Right atrium auricular region (tissue), 2 donors: ENCODE results near the gene MYO16. TPM values are rescaled to one million over a fixed set of nuclear protein-coding genes. Genes with fewer than 3 reads are reported as not detected.

Experiments used
- DNase-seq: peaks from one replicate; pipeline ENCODE4 v3.0.0-alpha.2; 2019; ENCODE audit warnings: low spot score
- H3K27ac ChIP-seq, 2 donors: fragments of 200-600 bp; sonication (generic); 1 replicate in 1 of 2; 2 replicates in 1 of 2; pipeline ENCODE4 v1.5.1; 2016 to 2019
- H3K27me3 ChIP-seq, 2 donors: fragments of 200-600 bp; sonication (generic); one replicate each; pipeline versions ENCODE4 v1.5.1 to v1.6.0; 2017 to 2019
- H3K36me3 ChIP-seq: fragments of 200-600 bp; sonication (generic); one replicate; pipeline ENCODE4 v1.5.1; 2016
- H3K4me1 ChIP-seq, 2 donors: fragments of 200-600 bp; sonication (generic); one replicate each; pipeline versions ENCODE4 v1.5.1 to v1.6.0; 2017 to 2019
- H3K4me3 ChIP-seq, 2 donors: fragments of 200-600 bp; sonication (generic); 1 replicate in 1 of 2; 2 replicates in 1 of 2; pipeline ENCODE4 v1.5.1; 2017 to 2019; ENCODE audit warnings: mild to moderate bottlenecking in 1 of 2, moderate library complexity in 1 of 2
- H3K9me3 ChIP-seq, 2 donors: fragments of 200-600 bp; sonication (generic); one replicate each; pipeline ENCODE4 v1.5.1; 2019
- CTCF ChIP-seq, 2 donors: fragments of 200-600 bp; sonication (generic); IDR thresholded peaks; one replicate each; pipeline ENCODE4 v1.5.1; 2019; ENCODE audit warnings: antibody characterized with exemption in 2 of 2
- total RNA-seq, 2 donors: library from RNA; depleted of rRNA; stranded (reverse); fragments of >200 nt; gene quantifications; one replicate each; pipeline ENCODE4 v1.1.0, GENCODE V29; 2016

Gene MYO16
- total RNA-seq, 2 donors from 2014 or later = 1.1 to 1.8 TPM

- Histone ChIP-seq H3K36me3 (no peaks in the 10 kb centered on the region), H3K9me3 (no peaks in the 10 kb centered on the region), H3K4me3 (no peak overlapping the region), H3K4me1 (no peaks in the 10 kb centered on the region), H3K27me3 (no peaks in the 10 kb centered on the region), H3K27ac (no peak overlapping the region)
- DNase-seq = no peak
- no peak for TF ChIP-seq CTCF (IDR thresholded peaks at IDR 0.05)
These were observed 231.0 kb downstream of the MYO16 start for GRCh38 chr13:108860418-108860817.

GRCh38 chr13:108877300-108877699, 247.9 kb downstream of the MYO16 start:
- TF ChIP-seq CTCF (IDR thresholded peaks at IDR 0.05) = no peak
- Histone ChIP-seq H3K9me3 (peaks cover 0 to 5% of the 10 kb centered on the region in 2 donors), H3K27ac (no peak overlapping the region), H3K4me1 (no peaks in the 10 kb centered on the region), H3K27me3 (no peaks in the 10 kb centered on the region), H3K36me3 (no peaks in the 10 kb centered on the region), H3K4me3 (no peak overlapping the region)
- no peak for DNase-seq

- DNase-seq = no peak
- TF ChIP-seq CTCF (IDR thresholded peaks at IDR 0.05) = no peak
- no peaks in the 10 kb centered on the region for H3K27me3 ChIP-seq
- no peaks in the 10 kb centered on the region for H3K36me3 ChIP-seq
- H3K4me3 ChIP-seq = no peak overlapping the region
- peaks cover 0 to 5% of the 10 kb centered on the region in 2 donors for H3K9me3 ChIP-seq
- H3K4me1 ChIP-seq = no peaks in the 10 kb centered on the region
- no peak overlapping the region for H3K27ac ChIP-seq
These were observed 249.3 kb downstream of the MYO16 start for GRCh38 chr13:108878732-108879131.

GRCh38 chr13:108889324-108889984, 260.0 kb downstream of the MYO16 start:
- no peak overlapping the region for H3K27ac ChIP-seq
- no peak overlapping the region for H3K4me3 ChIP-seq
- no peaks in the 10 kb centered on the region for H3K9me3 ChIP-seq
- no peaks in the 10 kb centered on the region for H3K36me3 ChIP-seq
- H3K27me3 ChIP-seq = no peaks in the 10 kb centered on the region
- DNase-seq = no peak
- TF ChIP-seq CTCF (IDR thresholded peaks at IDR 0.05) = no peak
- H3K4me1 ChIP-seq = no peaks in the 10 kb centered on the region

GRCh38 chr13:108895220-108895704, 265.9 kb downstream of the MYO16 start:
- Histone ChIP-seq H3K27me3 (no peaks in the 10 kb centered on the region), H3K4me3 (no peak overlapping the region), H3K9me3 (no peaks in the 10 kb centered on the region), H3K36me3 (no peaks in the 10 kb centered on the region), H3K4me1 (no peaks in the 10 kb centered on the region), H3K27ac (no peak overlapping the region)
- DNase-seq = no peak
- peak in 1 of 2 donors; percentile 71 for TF ChIP-seq CTCF (IDR thresholded peaks at IDR 0.05)

GRCh38 chr13:108897955-108898354, 268.5 kb downstream of the MYO16 start:
- Histone ChIP-seq H3K4me1 (no peaks in the 10 kb centered on the region), H3K4me3 (no peak overlapping the region), H3K27me3 (no peaks in the 10 kb centered on the region), H3K27ac (no peak overlapping the region), H3K9me3 (no peaks in the 10 kb centered on the region), H3K36me3 (no peaks in the 10 kb centered on the region)
- TF ChIP-seq CTCF (IDR thresholded peaks at IDR 0.05) = no peak
- DNase-seq = no peak
